Measurements from ENCODE around the gene RUBCNL. TPM values are rescaled to one million over a fixed set of nuclear protein-coding genes. Genes with fewer than 3 reads are reported as not detected.
A peak's percentile ranks its signal among the peaks of the same experiment; 100 is the strongest.
"Not testable (repeated sequence)": the region's sequence is repeated elsewhere in the genome, so short reads cannot be mapped to it uniquely, and the experiment has no call there.

The RUBCNL gene
- total and polyA plus RNA-seq, 7 experiments from 2014 or later, result 0.04 to 5.5 (median 0.30) TPM

- Histone ChIP-seq H3K27me3 (ENCODE audit: control insufficient read depth in 2 of 2, insufficient read depth in 2 of 2, low read length in 2 of 2) (peaks cover 0 to 3% of the 10 kb centered on the region in 2 donors), H3K27ac (ENCODE audit: low read depth, low read length) (no peak overlapping the region), H3K4me1 (ENCODE audit: control insufficient read depth in 2 of 2, insufficient read depth in 2 of 2, low read length in 2 of 2) (no peaks in the 10 kb centered on the region), H3K4me3 (ENCODE audit: low read length) (no peak overlapping the region), H3K9me3 (ENCODE audit: control insufficient read depth in 2 of 3, low read length in 3 of 3) (no peaks in the 10 kb centered on the region), H3K36me3 (ENCODE audit: control insufficient read depth in 2 of 3, insufficient read depth in 3 of 3, low read length in 3 of 3) (no peaks in the 10 kb centered on the region)
- ChIA-PET CTCF (no interaction called here), POLR2A (no interaction called here)
- DNase-seq (no peak), ATAC-seq (no peak)
- peaks cover 0 to 3% (median 0%) of the 10 kb centered on the region in 7 donors for H3K4me1 Mint-ChIP-seq
- intact Hi-C loops (cut with micrococcal nuclease), result no loop called here
- peaks cover 10 to 20% (median 14%) of the 10 kb centered on the region in 5 donors for H3K27me3 Mint-ChIP-seq
- peaks cover 0 to 2% (median 0%) of the 10 kb centered on the region in 5 donors for H3K36me3 Mint-ChIP-seq
- H3K9me3 Mint-ChIP-seq, result no peaks in the 10 kb centered on the region
- H3K27ac Mint-ChIP-seq, result no peak overlapping the region
- H3K4me3 Mint-ChIP-seq, result no peak overlapping the region
Observed at GRCh38 chr13:46379611-46380010, 7.4 kb downstream of the RUBCNL start.

GRCh38 chr13:46378411-46378810 lies 8.6 kb downstream of the RUBCNL start:
- H3K36me3 ChIP-seq (ENCODE audit: control insufficient read depth in 2 of 3, insufficient read depth in 3 of 3, low read length in 3 of 3), result no peaks in the 10 kb centered on the region
- peaks cover 0 to 2% (median 0%) of the 10 kb centered on the region in 5 donors for H3K36me3 Mint-ChIP-seq
- no peak overlapping the region for H3K27ac ChIP-seq (ENCODE audit: low read depth, low read length)
- ChIA-PET POLR2A (no interaction called here), CTCF (interaction anchor here (0.8 to 1.0 kb wide), 2 partner anchors 34 to 57 kb away, joined by 3 read pairs; no protein-coding TSS in a partner anchor)
- H3K4me3 Mint-ChIP-seq, result no peak overlapping the region
- no peaks in the 10 kb centered on the region for H3K9me3 Mint-ChIP-seq
- intact Hi-C loops (cut with micrococcal nuclease), result no loop called here
- no peak overlapping the region for H3K27ac Mint-ChIP-seq
- H3K4me3 ChIP-seq (ENCODE audit: low read length), result no peak overlapping the region
- peaks cover 0 to 3% of the 10 kb centered on the region in 2 donors for H3K27me3 ChIP-seq (ENCODE audit: control insufficient read depth in 2 of 2, insufficient read depth in 2 of 2, low read length in 2 of 2)
- peaks cover 0 to 5% (median 0%) of the 10 kb centered on the region in 7 donors for H3K4me1 Mint-ChIP-seq
- DNase-seq (no peak), ATAC-seq (peak; percentile 69)
- no peaks in the 10 kb centered on the region for H3K9me3 ChIP-seq (ENCODE audit: control insufficient read depth in 2 of 3, low read length in 3 of 3)
- peaks cover 5 to 13% (median 9%) of the 10 kb centered on the region in 5 donors for H3K27me3 Mint-ChIP-seq
- no peaks in the 10 kb centered on the region for H3K4me1 ChIP-seq (ENCODE audit: control insufficient read depth in 2 of 2, insufficient read depth in 2 of 2, low read length in 2 of 2)

GRCh38 chr13:46377554-46377953 lies 9.5 kb downstream of the RUBCNL start:
- Histone ChIP-seq H3K9me3 (ENCODE audit: control insufficient read depth in 2 of 3, low read length in 3 of 3) (no peaks in the 10 kb centered on the region), H3K27ac (ENCODE audit: low read depth, low read length) (no peak overlapping the region), H3K4me3 (ENCODE audit: low read length) (no peak overlapping the region), H3K36me3 (ENCODE audit: control insufficient read depth in 2 of 3, insufficient read depth in 3 of 3, low read length in 3 of 3) (no peaks in the 10 kb centered on the region), H3K4me1 (ENCODE audit: control insufficient read depth in 2 of 2, insufficient read depth in 2 of 2, low read length in 2 of 2) (no peaks in the 10 kb centered on the region), H3K27me3 (ENCODE audit: control insufficient read depth in 2 of 2, insufficient read depth in 2 of 2, low read length in 2 of 2) (peaks cover 0 to 3% of the 10 kb centered on the region in 2 donors)
- Mint-ChIP-seq H3K4me1 (peaks cover 0 to 5% (median 0%) of the 10 kb centered on the region in 7 donors), H3K36me3 (no peaks in the 10 kb centered on the region), H3K9me3 (no peaks in the 10 kb centered on the region), H3K27me3 (peaks cover 3 to 9% (median 5%) of the 10 kb centered on the region in 5 donors), H3K27ac (peak overlapping the region in 1 of 9 donors; percentile 3), H3K4me3 (no peak overlapping the region)
- POLR2A ChIA-PET, result no interaction called here
- intact Hi-C loops (cut with micrococcal nuclease), result no loop called here
- CTCF ChIA-PET, result no interaction called here
- no peak for ATAC-seq
- no peak for DNase-seq

- H3K9me3 Mint-ChIP-seq, result no peaks in the 10 kb centered on the region
- CTCF ChIA-PET, result no interaction called here
- no peaks in the 10 kb centered on the region for H3K9me3 ChIP-seq (ENCODE audit: control insufficient read depth in 2 of 3, low read length in 3 of 3)
- no peaks in the 10 kb centered on the region for H3K27me3 Mint-ChIP-seq
- DNase-seq (no peak), ATAC-seq (peak; percentile 61)
- no peaks in the 10 kb centered on the region for H3K36me3 Mint-ChIP-seq
- peaks cover 0 to 8% (median 4%) of the 10 kb centered on the region in 7 donors for H3K4me1 Mint-ChIP-seq
- no peak overlapping the region for H3K4me3 Mint-ChIP-seq
- H3K27ac Mint-ChIP-seq, result no peak overlapping the region
- H3K27ac ChIP-seq (ENCODE audit: low read depth, low read length), result no peak overlapping the region
- H3K36me3 ChIP-seq (ENCODE audit: control insufficient read depth in 2 of 3, insufficient read depth in 3 of 3, low read length in 3 of 3), result no peaks in the 10 kb centered on the region
- H3K27me3 ChIP-seq (ENCODE audit: control insufficient read depth in 2 of 2, insufficient read depth in 2 of 2, low read length in 2 of 2), result no peaks in the 10 kb centered on the region
- no peaks in the 10 kb centered on the region for H3K4me1 ChIP-seq (ENCODE audit: control insufficient read depth in 2 of 2, insufficient read depth in 2 of 2, low read length in 2 of 2)
- no peak overlapping the region for H3K4me3 ChIP-seq (ENCODE audit: low read length)
- POLR2A ChIA-PET, result no interaction called here
- intact Hi-C loops (cut with micrococcal nuclease), result no loop called here
Observed at GRCh38 chr13:46374710-46375109, 12.3 kb downstream of the RUBCNL start.

- Histone ChIP-seq H3K27ac (ENCODE audit: low read depth, low read length) (no peak overlapping the region), H3K9me3 (ENCODE audit: control insufficient read depth in 2 of 3, low read length in 3 of 3) (no peaks in the 10 kb centered on the region), H3K4me3 (ENCODE audit: low read length) (no peak overlapping the region), H3K4me1 (ENCODE audit: control insufficient read depth in 2 of 2, insufficient read depth in 2 of 2, low read length in 2 of 2) (no peaks in the 10 kb centered on the region), H3K27me3 (ENCODE audit: control insufficient read depth in 2 of 2, insufficient read depth in 2 of 2, low read length in 2 of 2) (no peaks in the 10 kb centered on the region), H3K36me3 (ENCODE audit: control insufficient read depth in 2 of 3, insufficient read depth in 3 of 3, low read length in 3 of 3) (no peaks in the 10 kb centered on the region)
- DNase-seq, result no peak
- no peaks in the 10 kb centered on the region for H3K9me3 Mint-ChIP-seq
- H3K27ac Mint-ChIP-seq, result no peak overlapping the region
- intact Hi-C loops (cut with micrococcal nuclease), result no loop called here
- H3K27me3 Mint-ChIP-seq, result no peaks in the 10 kb centered on the region
- H3K4me1 Mint-ChIP-seq, result peaks cover 0 to 19% (median 7%) of the 10 kb centered on the region in 7 donors
- H3K4me3 Mint-ChIP-seq, result no peak overlapping the region
- no peak for ATAC-seq
- CTCF ChIA-PET, result no interaction called here
- POLR2A ChIA-PET, result interaction anchor here (0.6 kb wide), 1 partner anchor 11 kb away, joined by 3 read pairs; no protein-coding TSS in a partner anchor
- no peaks in the 10 kb centered on the region for H3K36me3 Mint-ChIP-seq
Observed at GRCh38 chr13:46373623-46374022, 13.4 kb downstream of the RUBCNL start.

- intact Hi-C loops (cut with micrococcal nuclease); H3K36me3 ChIP-seq (ENCODE audit: control insufficient read depth in 2 of 3, insufficient read depth in 3 of 3, low read length in 3 of 3); H3K27ac Mint-ChIP-seq; H3K9me3 Mint-ChIP-seq; H3K4me1 ChIP-seq (ENCODE audit: control insufficient read depth in 2 of 2, insufficient read depth in 2 of 2, low read length in 2 of 2); H3K9me3 ChIP-seq (ENCODE audit: control insufficient read depth in 2 of 3, low read length in 3 of 3); H3K27ac ChIP-seq (ENCODE audit: low read depth, low read length); CTCF ChIA-PET; ATAC-seq; H3K27me3 ChIP-seq (ENCODE audit: control insufficient read depth in 2 of 2, insufficient read depth in 2 of 2, low read length in 2 of 2); H3K4me3 Mint-ChIP-seq; H3K36me3 Mint-ChIP-seq; POLR2A ChIA-PET; H3K27me3 Mint-ChIP-seq; H3K4me3 ChIP-seq (ENCODE audit: low read length); DNase-seq: not testable (repeated sequence)
- H3K4me1 Mint-ChIP-seq, result peaks cover 0 to 20% (median 7%) of the 10 kb centered on the region in 7 donors
Observed at GRCh38 chr13:46372938-46373337, 14.1 kb downstream of the RUBCNL start.

GRCh38 chr13:46372071-46372470 lies 15.0 kb downstream of the RUBCNL start:
- ATAC-seq, result no peak

More at GRCh38 chr13:46372071-46372470, 15.0 kb downstream of the RUBCNL start:
- H3K9me3 Mint-ChIP-seq, result no peaks in the 10 kb centered on the region
- H3K27ac Mint-ChIP-seq, result no peak overlapping the region
- H3K4me3 Mint-ChIP-seq, result no peak overlapping the region
- H3K27me3 Mint-ChIP-seq, result no peaks in the 10 kb centered on the region
- no peaks in the 10 kb centered on the region for H3K36me3 ChIP-seq (ENCODE audit: control insufficient read depth in 2 of 3, insufficient read depth in 3 of 3, low read length in 3 of 3)
- H3K9me3 ChIP-seq (ENCODE audit: control insufficient read depth in 2 of 3, low read length in 3 of 3), result no peaks in the 10 kb centered on the region
- no peak overlapping the region for H3K27ac ChIP-seq (ENCODE audit: low read depth, low read length)
- intact Hi-C loops (cut with micrococcal nuclease), result no loop called here
- ChIA-PET CTCF (no interaction called here), POLR2A (no interaction called here)
- H3K4me3 ChIP-seq (ENCODE audit: low read length), result no peak overlapping the region
- H3K4me1 ChIP-seq (ENCODE audit: control insufficient read depth in 2 of 2, insufficient read depth in 2 of 2, low read length in 2 of 2), result no peaks in the 10 kb centered on the region
- H3K27me3 ChIP-seq (ENCODE audit: control insufficient read depth in 2 of 2, insufficient read depth in 2 of 2, low read length in 2 of 2), result no peaks in the 10 kb centered on the region
- peaks cover 0 to 20% (median 7%) of the 10 kb centered on the region in 7 donors for H3K4me1 Mint-ChIP-seq
- no peaks in the 10 kb centered on the region for H3K36me3 Mint-ChIP-seq
- no peak for DNase-seq

Data from naive thymus-derived CD4-positive, alpha-beta T cell (primary cell).